Measurements from ENCODE around the gene ECM1. TPM values are rescaled to one million over a fixed set of nuclear protein-coding genes. Genes with fewer than 3 reads are reported as not detected.

The ECM1 gene
- total RNA-seq, 4 donors from 2014 or later, result 1.5 to 38.5 (median 9.5) TPM

DNA sequence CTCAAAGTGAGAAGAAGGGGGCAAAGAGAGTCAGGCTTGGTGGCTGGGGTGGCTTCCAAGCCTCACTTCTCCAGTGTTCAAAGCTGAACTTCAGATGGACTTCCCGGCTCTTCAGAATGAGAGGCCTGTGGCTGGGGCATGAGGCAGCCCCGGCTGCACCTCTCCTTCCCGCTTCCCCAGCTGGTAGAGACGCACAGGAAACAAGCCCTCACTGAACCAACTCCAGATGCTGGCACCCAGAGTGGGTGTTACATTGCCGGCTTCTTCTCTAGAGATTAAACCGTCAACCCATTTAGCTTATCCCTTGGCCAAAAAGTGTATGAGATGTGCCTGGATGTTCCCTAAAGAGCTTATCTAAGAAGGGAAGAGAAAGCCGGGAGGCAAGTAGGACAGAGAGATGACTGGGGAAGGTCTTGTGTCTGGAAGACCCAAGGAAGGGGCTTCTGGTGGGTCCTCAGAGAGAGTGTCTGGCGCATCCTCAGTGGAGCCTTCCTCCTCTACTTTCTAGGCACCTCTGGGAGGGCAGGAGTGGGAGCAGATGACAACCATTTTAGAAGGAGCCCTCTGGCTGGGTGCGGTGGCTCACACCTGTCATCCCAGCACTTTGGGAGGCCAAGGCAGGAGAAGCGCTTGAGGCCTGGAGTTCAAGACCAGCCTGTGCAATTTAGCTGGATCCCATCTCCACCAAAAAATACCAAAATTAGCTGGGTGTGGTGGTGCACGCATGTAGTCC, 43.3 kb downstream of the ECM1 start:
- H3K4me1 ChIP-seq, result peaks cover 0 to 14% of the 10 kb centered on the region in 2 donors
- H3K36me3 ChIP-seq, result no peaks in the 10 kb centered on the region
- H3K4me3 ChIP-seq, result no peak overlapping the region
- H3K9me3 ChIP-seq, result no peaks in the 10 kb centered on the region
- intact Hi-C loops (cut with DNase I; ENCODE audit: low total_unique reads), result no loop called here
- H3K27me3 ChIP-seq, result no peaks in the 10 kb centered on the region
- TF ChIP-seq, protein P1, sequence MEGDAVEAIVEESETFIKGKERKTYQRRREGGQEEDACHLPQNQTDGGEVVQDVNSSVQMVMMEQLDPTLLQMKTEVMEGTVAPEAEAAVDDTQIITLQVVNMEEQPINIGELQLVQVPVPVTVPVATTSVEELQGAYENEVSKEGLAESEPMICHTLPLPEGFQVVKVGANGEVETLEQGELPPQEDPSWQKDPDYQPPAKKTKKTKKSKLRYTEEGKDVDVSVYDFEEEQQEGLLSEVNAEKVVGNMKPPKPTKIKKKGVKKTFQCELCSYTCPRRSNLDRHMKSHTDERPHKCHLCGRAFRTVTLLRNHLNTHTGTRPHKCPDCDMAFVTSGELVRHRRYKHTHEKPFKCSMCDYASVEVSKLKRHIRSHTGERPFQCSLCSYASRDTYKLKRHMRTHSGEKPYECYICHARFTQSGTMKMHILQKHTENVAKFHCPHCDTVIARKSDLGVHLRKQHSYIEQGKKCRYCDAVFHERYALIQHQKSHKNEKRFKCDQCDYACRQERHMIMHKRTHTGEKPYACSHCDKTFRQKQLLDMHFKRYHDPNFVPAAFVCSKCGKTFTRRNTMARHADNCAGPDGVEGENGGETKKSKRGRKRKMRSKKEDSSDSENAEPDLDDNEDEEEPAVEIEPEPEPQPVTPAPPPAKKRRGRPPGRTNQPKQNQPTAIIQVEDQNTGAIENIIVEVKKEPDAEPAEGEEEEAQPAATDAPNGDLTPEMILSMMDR (IDR thresholded peaks at IDR 0.05), result no peak
- TF ChIP-seq POLR2A (IDR thresholded peaks at IDR 0.05), result no peak
- DNase-seq, result no peak
- H3K27ac ChIP-seq, result peak overlapping the region; percentile 93 to 98

DNA sequence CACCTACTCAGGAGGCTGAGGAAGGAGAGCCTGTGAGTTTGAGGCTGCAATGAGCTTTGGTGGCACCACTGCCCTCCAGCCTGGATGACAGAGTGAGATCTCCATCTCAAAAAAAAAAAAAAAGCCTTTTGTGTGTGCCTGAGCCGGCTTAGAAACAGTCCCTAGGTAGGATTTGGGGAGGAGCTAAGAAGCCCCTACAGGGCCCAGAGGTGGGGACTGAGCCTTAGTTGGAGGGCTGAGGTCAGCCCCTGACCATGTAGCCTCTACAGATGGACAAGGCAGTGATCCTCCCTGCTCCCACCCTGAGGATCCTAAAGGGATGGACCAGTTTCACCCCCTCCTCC, 43.8 kb downstream of the ECM1 start:
- no peaks in the 10 kb centered on the region for H3K9me3 ChIP-seq
- DNase-seq, result no peak
- no peaks in the 10 kb centered on the region for H3K27me3 ChIP-seq
- H3K36me3 ChIP-seq, result no peaks in the 10 kb centered on the region
- peaks cover 0 to 14% of the 10 kb centered on the region in 2 donors for H3K4me1 ChIP-seq
- H3K27ac ChIP-seq, result peak overlapping the region; percentile 93 to 98
- intact Hi-C loops (cut with DNase I; ENCODE audit: low total_unique reads), result no loop called here
- no peak for TF ChIP-seq POLR2A (IDR thresholded peaks at IDR 0.05)
- TF ChIP-seq, protein P1 (IDR thresholded peaks at IDR 0.05), result no peak
- no peak overlapping the region for H3K4me3 ChIP-seq

DNA sequence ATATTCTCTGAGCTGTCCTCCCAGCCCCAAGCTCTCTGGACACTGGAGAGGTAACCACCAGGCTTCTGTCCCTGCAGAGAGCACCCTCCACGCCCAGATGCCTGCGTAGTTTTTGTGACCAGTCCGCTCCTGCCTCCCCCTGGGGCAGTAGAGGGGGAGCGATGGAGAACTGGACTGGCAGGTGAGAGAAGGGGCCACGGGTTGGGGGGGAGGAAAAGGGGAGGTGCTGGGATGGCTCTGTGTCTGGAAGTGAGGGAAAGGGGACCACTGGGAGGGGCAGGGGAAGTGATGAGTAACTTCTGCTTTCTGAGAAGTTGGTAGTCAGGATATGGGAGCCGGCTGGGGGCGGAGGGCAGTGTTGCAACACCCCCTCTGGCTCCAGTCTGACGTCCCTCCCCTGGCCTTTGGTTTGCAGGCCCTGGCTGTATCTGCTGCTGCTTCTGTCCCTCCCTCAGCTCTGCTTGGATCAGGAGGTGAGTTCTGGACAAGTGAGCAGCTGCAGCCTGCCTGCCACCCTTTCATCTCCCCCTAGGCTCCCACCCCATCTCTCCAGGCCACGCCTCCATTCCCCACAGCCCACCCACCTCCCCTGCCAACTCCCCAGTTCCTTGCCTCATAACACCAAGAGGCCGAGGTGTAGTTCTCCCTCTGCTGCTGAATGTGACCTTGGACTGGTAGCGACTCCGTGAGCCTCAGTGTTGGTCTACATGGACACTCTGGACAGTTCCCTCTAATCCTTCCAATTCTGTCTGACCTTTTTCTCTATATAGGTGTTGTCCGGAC, 44.4 kb downstream of the ECM1 start:
- DNase-seq, result peak; percentile 95 to 97
- peaks cover 0 to 14% of the 10 kb centered on the region in 2 donors for H3K4me1 ChIP-seq
- H3K4me3 ChIP-seq, result no peak overlapping the region
- H3K9me3 ChIP-seq, result no peaks in the 10 kb centered on the region
- peak overlapping the region; percentile 93 to 98 for H3K27ac ChIP-seq
- peak; percentile 37 to 59 for TF ChIP-seq POLR2A (IDR thresholded peaks at IDR 0.05)
- TF ChIP-seq, protein P1 (IDR thresholded peaks at IDR 0.05), result no peak
- H3K36me3 ChIP-seq, result no peaks in the 10 kb centered on the region
- intact Hi-C loops (cut with DNase I; ENCODE audit: low total_unique reads), result no loop called here
- H3K27me3 ChIP-seq, result no peaks in the 10 kb centered on the region

DNA sequence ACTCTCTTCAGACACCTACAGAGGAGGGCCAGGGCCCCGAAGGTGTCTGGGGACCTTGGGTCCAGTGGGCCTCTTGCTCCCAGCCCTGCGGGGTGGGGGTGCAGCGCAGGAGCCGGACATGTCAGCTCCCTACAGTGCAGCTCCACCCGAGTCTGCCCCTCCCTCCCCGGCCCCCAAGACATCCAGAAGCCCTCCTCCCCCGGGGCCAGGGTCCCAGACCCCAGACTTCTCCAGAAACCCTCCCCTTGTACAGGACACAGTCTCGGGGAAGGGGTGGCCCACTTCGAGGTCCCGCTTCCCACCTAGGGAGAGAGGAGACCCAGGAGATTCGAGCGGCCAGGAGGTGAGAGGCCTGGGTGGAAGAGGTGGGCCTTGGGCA, 45.0 kb downstream of the ECM1 start:
- Histone ChIP-seq H3K27ac (peak overlapping the region; percentile 93 to 98), H3K4me3 (no peak overlapping the region), H3K36me3 (no peaks in the 10 kb centered on the region), H3K27me3 (no peaks in the 10 kb centered on the region), H3K4me1 (peaks cover 0 to 14% of the 10 kb centered on the region in 2 donors), H3K9me3 (no peaks in the 10 kb centered on the region)
- DNase-seq, result peak; percentile 47 to 55
- intact Hi-C loops (cut with DNase I; ENCODE audit: low total_unique reads), result no loop called here
- TF ChIP-seq POLR2A (IDR thresholded peaks at IDR 0.05), result no peak
- TF ChIP-seq, protein P1 (IDR thresholded peaks at IDR 0.05), result no peak

Data from uterus (tissue), 4 donors.